NK-92 (cell line): ENCODE results near the gene C9orf72.

ENCODE experiments used
- DNase-seq: peaks from one replicate; lab custom pipeline; 2025; ENCODE audit not compliant: unreplicated experiment; lab: John Stamatoyannopoulos, UW

The C9orf72 gene

GRCh38 chr9:27539479-27540441, 33.5 kb downstream of the C9orf72 start:
- DNase-seq = no peak

- DNase-seq = no peak
Measured at GRCh38 chr9:27538647-27539046, 34.6 kb downstream of the C9orf72 start.

DNA sequence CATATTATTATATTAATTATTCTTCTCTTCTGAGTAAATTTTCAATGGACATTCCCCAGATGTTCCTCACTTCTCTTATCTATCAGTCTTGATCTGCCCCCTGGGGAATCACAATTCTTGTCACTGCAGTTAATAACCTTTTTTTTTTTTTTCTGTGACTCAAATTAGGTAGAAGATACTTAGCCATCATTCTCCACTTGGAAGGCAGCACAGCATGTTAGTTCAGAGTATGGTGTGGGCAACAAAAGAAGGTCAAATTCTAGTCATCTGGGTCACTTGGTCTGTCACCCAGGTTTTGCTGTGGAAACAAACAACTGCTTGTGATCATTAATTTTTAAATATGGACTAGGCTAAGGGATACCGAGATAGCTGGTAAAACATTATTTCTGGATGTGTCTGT, 35.5 kb downstream of the C9orf72 start:
- no peak for DNase-seq

GRCh38 chr9:27537027-27537435, 36.2 kb downstream of the C9orf72 start:
- no peak for DNase-seq

DNA sequence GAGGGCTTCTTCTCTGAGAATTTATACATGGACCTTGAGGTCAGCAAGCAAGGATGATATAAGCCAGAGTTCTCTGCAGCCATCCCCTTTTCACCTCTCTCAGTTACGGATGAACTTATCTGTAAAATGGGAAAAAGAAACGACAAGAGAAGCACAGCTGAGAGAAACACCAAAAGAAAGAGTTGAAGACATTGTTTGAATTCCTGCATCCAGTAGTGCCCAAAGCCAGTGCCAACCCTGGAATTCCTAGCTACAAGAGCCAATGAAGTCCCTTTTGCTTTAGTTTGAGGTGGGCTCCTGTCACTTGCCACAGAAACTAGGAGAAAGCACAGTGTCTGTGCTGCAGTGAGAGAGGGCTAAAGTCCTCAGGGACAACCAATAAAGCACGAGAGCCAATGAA, 37.1 kb downstream of the C9orf72 start:
- no peak for DNase-seq

DNA sequence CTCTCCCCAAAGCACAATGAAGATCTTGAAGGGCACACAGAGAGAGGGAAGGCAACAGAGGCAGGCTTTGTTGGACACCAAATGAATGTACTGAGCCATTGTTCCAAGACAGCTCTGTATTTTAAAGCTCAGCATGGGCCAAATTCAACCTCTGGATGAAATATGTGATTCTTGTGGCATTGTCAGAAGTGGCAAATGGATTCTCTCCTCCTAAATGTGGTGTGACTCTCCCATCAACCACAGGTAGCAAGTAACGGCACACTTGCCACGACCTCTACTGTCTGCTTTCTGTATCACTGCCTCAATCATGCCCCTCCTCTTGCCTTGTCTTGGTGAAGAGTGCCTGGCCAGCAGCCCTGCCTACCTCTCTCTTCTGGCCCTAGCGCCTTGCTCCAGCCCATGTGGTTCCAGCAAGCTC, 37.6 kb downstream of the C9orf72 start:
- no peak for DNase-seq

- no peak for DNase-seq
Measured at GRCh38 chr9:27534658-27535209, 38.5 kb downstream of the C9orf72 start.

DNA sequence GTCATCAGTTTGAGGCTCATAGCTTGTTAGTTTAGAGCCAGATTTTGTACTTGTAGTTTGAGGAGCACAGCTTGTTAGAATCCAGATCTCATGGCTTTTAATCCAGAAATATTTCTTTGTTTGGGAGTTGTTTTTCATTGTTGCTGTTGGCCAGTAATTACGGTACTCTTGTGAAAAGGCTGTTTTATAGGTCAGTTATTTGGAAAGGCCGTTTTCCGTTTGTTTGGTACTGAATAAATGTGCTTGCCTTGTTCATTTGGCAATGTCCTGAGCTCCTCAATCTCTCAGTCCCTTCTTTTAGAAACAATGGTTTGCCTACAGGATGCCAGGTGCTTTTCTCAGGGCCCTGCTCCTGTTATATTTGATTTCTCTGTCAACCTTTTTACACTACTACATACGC, 39.1 kb downstream of the C9orf72 start:
- DNase-seq = no peak

DNA sequence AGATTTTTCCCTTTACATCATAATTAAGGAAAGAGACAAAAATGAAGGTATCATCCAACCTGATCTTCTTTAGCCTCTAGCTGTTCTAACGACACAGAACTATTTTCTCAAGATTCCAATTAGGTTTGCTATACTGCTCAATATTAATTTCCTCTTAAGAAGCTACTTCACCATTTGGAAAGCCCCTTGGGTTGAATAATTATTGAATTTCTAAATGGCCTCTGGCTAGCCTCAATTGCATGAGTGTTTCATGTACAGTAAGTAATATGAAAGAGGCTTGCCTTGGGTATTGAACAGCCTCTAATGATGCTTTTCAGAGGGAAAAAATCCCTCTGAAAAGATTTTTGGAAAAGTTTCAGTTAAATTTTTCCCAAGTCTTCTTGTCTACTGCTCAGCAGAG, 40.0 kb downstream of the C9orf72 start:
- no peak for DNase-seq

DNA sequence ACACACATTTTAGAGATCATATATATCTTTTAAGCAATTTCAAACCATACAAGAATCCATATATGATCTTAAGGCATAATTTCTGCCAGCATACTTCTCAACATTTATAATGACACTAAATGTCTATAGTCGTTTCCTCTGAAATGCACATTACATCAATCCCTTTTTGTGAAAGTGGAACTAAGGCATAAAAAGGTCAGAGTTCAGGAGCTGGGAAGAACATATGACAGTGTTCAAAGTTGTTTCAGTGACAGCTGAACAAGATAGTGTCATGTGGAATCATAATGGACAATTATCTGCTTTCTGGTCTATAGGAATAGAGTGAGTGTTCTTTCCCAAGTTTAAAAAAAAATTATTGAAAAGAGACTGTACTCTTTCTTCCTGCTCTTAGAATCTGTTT, 41.2 kb downstream of the C9orf72 start:
- DNase-seq = no peak

- no peak for DNase-seq
Measured at GRCh38 chr9:27530915-27531755, 42.1 kb downstream of the C9orf72 start.

DNA sequence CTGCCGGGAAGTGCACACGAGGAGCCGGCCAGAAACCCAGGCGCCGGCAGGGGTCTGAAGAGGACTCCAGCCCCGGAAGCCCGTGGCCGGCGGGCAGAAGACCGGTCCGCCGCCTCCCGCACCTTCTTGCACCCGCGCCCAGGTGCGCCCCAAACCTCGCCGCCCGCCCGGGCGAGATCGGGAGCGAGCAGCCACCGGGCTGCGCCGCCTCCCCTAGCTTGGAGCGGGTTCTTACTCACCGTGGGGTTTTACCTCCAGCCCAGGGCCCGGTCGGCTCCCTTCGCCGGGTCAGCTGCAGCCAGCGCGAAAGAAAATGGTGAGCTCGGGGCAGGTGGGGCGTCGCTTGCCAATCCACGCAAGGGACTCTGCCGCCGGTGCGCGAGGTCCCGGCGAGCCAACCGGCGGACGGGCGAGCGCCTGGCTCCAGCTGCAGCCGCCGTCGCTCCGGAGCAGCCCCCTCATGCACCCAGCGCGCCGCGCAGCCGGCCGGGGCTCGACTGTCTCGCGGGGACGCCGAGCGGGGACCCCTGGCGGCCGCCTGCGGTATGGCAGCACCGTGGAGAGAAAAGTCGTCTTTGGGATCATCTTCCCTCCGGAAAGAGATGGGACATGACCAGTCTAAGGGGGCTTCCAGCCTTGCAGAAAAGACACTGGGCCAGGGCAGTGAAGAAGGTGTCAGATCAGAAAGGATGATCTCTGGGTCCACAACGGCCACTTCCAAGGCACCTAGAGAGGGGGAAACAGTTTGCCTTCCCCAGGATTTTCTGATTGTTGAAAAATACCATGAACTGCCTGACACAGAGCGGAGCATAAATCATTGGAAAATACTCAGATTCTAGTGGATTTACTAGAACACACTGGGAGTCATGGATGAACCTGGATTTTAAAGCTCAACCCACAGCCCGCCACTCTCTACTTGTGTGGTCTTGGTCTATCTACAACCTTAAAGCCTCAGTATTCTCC, 43.7 kb downstream of the C9orf72 start, which contains the start of gene MOB3B:
Gene MOB3B (minus strand): TSS at position 499 of the 963 bp plus-strand sequence. CDS start 74,264 bp downstream, outside the sequence.
- no peak for DNase-seq

DNA sequence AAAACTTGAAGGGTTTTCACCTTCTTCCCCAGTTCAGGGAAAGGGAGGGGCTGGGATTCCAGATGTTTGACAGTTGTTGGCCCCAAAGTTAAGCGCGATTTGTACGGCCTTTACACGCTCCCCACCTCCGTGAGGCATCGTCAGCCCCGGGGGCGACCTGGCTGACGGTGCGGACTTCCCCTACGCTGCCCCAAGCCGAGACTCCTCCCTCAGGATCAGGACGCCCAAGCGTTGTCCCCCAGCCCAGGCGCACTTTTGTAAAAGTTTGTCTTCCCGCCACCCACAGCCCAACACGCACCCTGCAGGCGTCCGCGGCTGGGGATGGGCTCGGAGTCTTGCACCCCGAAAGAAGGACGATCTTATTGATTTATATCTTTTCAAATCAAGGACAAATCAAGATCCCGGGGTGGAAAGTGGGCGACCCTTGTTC, 44.4 kb downstream of the C9orf72 start:
- no peak for DNase-seq

GRCh38 chr9:27528076-27528885, 45.0 kb downstream of the C9orf72 start:
- no peak for DNase-seq

DNA sequence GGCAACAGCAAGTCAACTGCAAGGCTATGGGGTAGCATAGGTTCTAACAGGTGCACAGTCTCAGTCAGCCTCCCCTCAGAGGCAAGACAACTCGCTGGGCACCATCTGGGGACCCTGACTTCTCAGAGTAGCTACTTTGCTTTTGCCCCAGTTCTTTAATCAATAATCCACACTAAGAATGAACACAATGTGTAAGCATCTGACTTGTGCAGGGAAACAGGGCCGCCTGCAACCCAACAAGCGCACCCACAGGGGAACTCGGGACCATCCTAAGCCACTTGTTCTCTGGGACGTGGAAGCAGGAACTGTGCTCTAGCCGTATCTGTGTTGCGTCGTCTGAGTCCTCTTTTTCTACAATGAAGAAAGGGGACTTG, 45.6 kb downstream of the C9orf72 start:
- no peak for DNase-seq

GRCh38 chr9:27524236-27524635, 49.0 kb downstream of the C9orf72 start, which contains the start of gene IFNK:
Gene IFNK (plus strand): TSS chr9:27524290. CDS start chr9:27524337, 47 bp downstream.
- DNase-seq = no peak

DNA sequence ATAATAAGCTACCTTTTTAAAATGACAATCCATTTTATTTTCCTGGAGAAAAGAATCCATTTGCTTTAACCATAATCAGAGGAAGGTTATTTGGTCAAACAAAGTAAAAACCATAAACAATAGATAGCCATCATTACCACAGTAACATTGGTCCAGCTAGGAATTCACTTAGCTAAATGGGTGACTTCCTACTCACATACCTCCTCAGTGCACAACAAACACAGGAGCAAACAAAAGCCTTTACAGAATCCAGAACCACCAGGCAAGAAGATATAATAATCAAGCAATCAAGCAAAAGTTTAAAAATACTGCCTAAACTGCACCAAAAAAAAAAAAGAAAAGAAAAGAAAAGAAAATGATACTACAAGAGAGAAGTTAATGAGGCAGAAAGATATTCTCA, 50.1 kb downstream of the C9orf72 start:
- no peak for DNase-seq

DNA sequence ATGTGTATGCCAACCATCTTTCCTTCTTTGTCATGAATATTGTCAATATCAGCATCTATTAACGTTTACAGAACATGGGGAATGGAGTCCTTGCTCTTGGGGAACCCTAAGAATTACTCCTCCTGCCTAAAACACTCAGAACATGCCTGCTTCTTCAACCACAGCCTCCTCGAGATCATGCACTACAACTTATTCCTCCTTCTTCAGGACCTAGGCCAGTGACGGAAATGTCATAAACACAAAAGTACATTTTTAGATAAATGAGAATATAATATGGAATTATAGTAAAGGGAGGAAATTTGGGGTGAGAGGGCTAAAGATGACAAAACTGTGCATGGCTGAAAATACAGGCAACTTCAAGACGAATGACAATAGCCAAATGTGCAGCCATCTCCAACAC, 52.3 kb downstream of the C9orf72 start:
- no peak for DNase-seq
